HEK293T (cell line): Measurements from ENCODE around the gene DGKQ.

Source experiments
- ARNT ChIP-seq: fragments of 450-650 bp; IDR thresholded peaks from 2 replicates; pipeline ENCODE4 v1.6.1; 2017; ENCODE audit warnings: mild to moderate bottlenecking
- BHLHE40 ChIP-seq: fragments of 450-650 bp; IDR thresholded peaks from 2 replicates; pipeline ENCODE4 v1.6.1; 2016; ENCODE audit warnings: mild to moderate bottlenecking, moderate library complexity, borderline replicate concordance
- CTBP1 ChIP-seq: fragments of 450-650 bp; IDR thresholded peaks from 2 replicates; pipeline ENCODE4 v1.6.1; 2016; ENCODE audit warnings: borderline replicate concordance
- ELF4 ChIP-seq: fragments of 450-650 bp; IDR thresholded peaks from 2 replicates; pipeline ENCODE4 v1.6.1; 2017; ENCODE audit warnings: antibody characterized with exemption
- FOXA1 ChIP-seq: fragments of 450-650 bp; IDR thresholded peaks from 2 replicates; pipeline ENCODE4 v1.6.1; 2016; ENCODE audit warnings: mild to moderate bottlenecking
- FOXK2 ChIP-seq: fragments of 450-650 bp; IDR thresholded peaks from 2 replicates; pipeline ENCODE4 v1.6.1; 2016; ENCODE audit warnings: mild to moderate bottlenecking
- FOXM1 ChIP-seq: fragments of 450-650 bp; IDR thresholded peaks from 2 replicates; pipeline ENCODE4 v1.6.1; 2017; ENCODE audit warnings: mild to moderate bottlenecking, borderline replicate concordance
- L3MBTL2 ChIP-seq: fragments of 450-650 bp; conservative IDR thresholded peaks from 2 replicates; pipeline ENCODE4 v1.6.1; 2016; ENCODE audit warnings: mild to moderate bottlenecking
- SP1 ChIP-seq: fragments of 450-650 bp; IDR thresholded peaks from 2 replicates; pipeline ENCODE4 v1.6.1; 2017
- SUZ12 ChIP-seq: fragments of 450-650 bp; IDR thresholded peaks from 2 replicates; pipeline ENCODE4 v1.6.1; 2016; ENCODE audit warnings: mild to moderate bottlenecking
- TARDBP ChIP-seq: fragments of 450-650 bp; IDR thresholded peaks from 2 replicates; pipeline ENCODE4 v1.6.1; 2016
- TF ChIP-seq, protein P1 (sequence below): fragments of 450-650 bp; IDR thresholded peaks from 2 replicates; pipeline ENCODE4 v1.6.1; 2016

GRCh38 chr4:998096-998691 lies 24.8 kb upstream of the DGKQ start:
- TF ChIP-seq, protein P1, sequence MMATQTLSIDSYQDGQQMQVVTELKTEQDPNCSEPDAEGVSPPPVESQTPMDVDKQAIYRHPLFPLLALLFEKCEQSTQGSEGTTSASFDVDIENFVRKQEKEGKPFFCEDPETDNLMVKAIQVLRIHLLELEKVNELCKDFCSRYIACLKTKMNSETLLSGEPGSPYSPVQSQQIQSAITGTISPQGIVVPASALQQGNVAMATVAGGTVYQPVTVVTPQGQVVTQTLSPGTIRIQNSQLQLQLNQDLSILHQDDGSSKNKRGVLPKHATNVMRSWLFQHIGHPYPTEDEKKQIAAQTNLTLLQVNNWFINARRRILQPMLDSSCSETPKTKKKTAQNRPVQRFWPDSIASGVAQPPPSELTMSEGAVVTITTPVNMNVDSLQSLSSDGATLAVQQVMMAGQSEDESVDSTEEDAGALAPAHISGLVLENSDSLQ, result no peak
- no peak for TF ChIP-seq SP1
- no peak for TF ChIP-seq SUZ12
- no peak for TF ChIP-seq ELF4
- TF ChIP-seq CTBP1, result no peak
- no peak for TF ChIP-seq L3MBTL2
- no peak for TF ChIP-seq ARNT
- TF ChIP-seq FOXM1, result no peak
- TF ChIP-seq FOXK2, result no peak
- no peak for TF ChIP-seq FOXA1
- no peak for TF ChIP-seq BHLHE40
- TF ChIP-seq TARDBP, result no peak
